IMR-90 (cell line): ENCODE data around the gene PSMA8. TPM values are rescaled to one million over a fixed set of nuclear protein-coding genes. Genes with fewer than 3 reads are reported as not detected.

Experiments used
- ATAC-seq: fragments of 200-7000 bp; cut with Tn5 transposase; 2 replicates; pipeline ENCODE4 v1.9.1; 2020; ENCODE audit warnings: low read depth, mild to moderate bottlenecking, moderate library complexity
- BruUV-seq: library from RNA; stranded (reverse); fragments of 400-500 nt; replicated peaks from 2 replicates; lab custom pipeline; 2021; lab: Mats Ljungman, UMichigan
- CTCF ChIA-PET: fragments of 300-600 bp; formaldehyde crosslinking; extraction: SDS; loops from one replicate; lab custom pipeline; 2021; ENCODE audit warnings: antibody characterized with exemption; lab: Yijun Ruan, JAX
- POLR2A ChIA-PET: fragments of 300-600 bp; sonication (Branson Sonifier 250); formaldehyde crosslinking; loops from one replicate; lab custom pipeline; 2022; ENCODE audit warnings: antibody characterized with exemption; ENCODE audit not compliant: unreplicated experiment; lab: Charles Lee
- DNase-seq: peaks from one replicate; pipeline ENCODE4 v3.0.0; 2013
- H2AFZ ChIP-seq: replicated peaks from 2 replicates; pipeline ENCODE3; 2013; ENCODE audit warnings: low read length, mild to moderate bottlenecking; ENCODE audit not compliant: poor library complexity
- H2AK5ac ChIP-seq: 2 replicates; pipeline ENCODE4 v1.6.1; 2013; ENCODE audit warnings: low read depth, low read length, inconsistent platforms
- H2AK9ac ChIP-seq: replicated peaks from 2 replicates; pipeline ENCODE3; 2013; ENCODE audit warnings: mild to moderate bottlenecking, low read depth, low read length, moderate library complexity; ENCODE audit not compliant: poor library complexity
- H2BK120ac ChIP-seq: 2 replicates; pipeline ENCODE4 v1.6.1; 2013; ENCODE audit warnings: low read depth, low read length, inconsistent platforms
- H2BK15ac ChIP-seq: 3 replicates; pipeline ENCODE4 v1.6.1; 2013; ENCODE audit warnings: low read depth, low read length, inconsistent platforms
- H2BK20ac ChIP-seq: 2 replicates; pipeline ENCODE4 v1.6.1; 2013; ENCODE audit warnings: low read depth, mild to moderate bottlenecking, inconsistent platforms, low read length, moderate library complexity
- H2BK5ac ChIP-seq: 2 replicates; pipeline ENCODE4 v1.6.1; 2013; ENCODE audit warnings: mild to moderate bottlenecking, low read depth, low read length, inconsistent platforms; ENCODE audit not compliant: poor library complexity, severe bottlenecking
- H3K14ac ChIP-seq: replicated peaks from 2 replicates; pipeline ENCODE4 v1.6.1; 2013; ENCODE audit warnings: low read depth, low read length, inconsistent platforms
- H3K18ac ChIP-seq: 2 replicates; pipeline ENCODE4 v1.6.1; 2013; ENCODE audit warnings: low read depth, low read length, control low read depth
- H3K23ac ChIP-seq: 2 replicates; pipeline ENCODE4 v1.6.1; 2013; ENCODE audit warnings: low read depth, low read length, inconsistent platforms
- H3K27ac ChIP-seq: 2 replicates; pipeline ENCODE4 v1.5.1; 2013; ENCODE audit warnings: mild to moderate bottlenecking, control low read depth, low read length; ENCODE audit not compliant: insufficient read depth
- H3K27me3 ChIP-seq: 2 replicates; pipeline ENCODE4 v1.6.1; 2013; ENCODE audit warnings: low read length; ENCODE audit not compliant: control insufficient read depth, insufficient read depth
- H3K36me3 ChIP-seq: 2 replicates; pipeline ENCODE4 v1.6.1; 2013; ENCODE audit warnings: low read length, mixed read lengths; ENCODE audit not compliant: control insufficient read depth, insufficient read depth
- H3K4ac ChIP-seq: 2 replicates; pipeline ENCODE4 v1.6.1; 2013; ENCODE audit warnings: low read depth, low read length, inconsistent platforms
- H3K4me1 ChIP-seq: 2 replicates; pipeline ENCODE4 v1.6.1; 2013; ENCODE audit warnings: low read length, mixed read lengths; ENCODE audit not compliant: control insufficient read depth, insufficient read depth
- H3K4me2 ChIP-seq: 2 replicates; pipeline ENCODE4 v1.6.1; 2013; ENCODE audit warnings: low read depth, mild to moderate bottlenecking, control low read depth, low read length, moderate library complexity
- H3K4me3 ChIP-seq: 2 replicates; pipeline ENCODE4 v1.5.1; 2013; ENCODE audit warnings: low read depth, mild to moderate bottlenecking, control low read depth, low read length, moderate library complexity; ENCODE audit not compliant: insufficient read depth
- H3K56ac ChIP-seq: 2 replicates; pipeline ENCODE4 v1.6.1; 2013; ENCODE audit warnings: low read length, inconsistent platforms; ENCODE audit not compliant: insufficient read depth; ENCODE audit errors: extremely low read depth
- H3K79me1 ChIP-seq, 2 experiments: 2 replicates each; pipeline ENCODE4 v1.6.1; 2013; ENCODE audit warnings: low read length in 2 of 2, inconsistent platforms in 1 of 2, low read depth in 1 of 2
- H3K9ac ChIP-seq: 2 replicates; pipeline ENCODE4 v1.6.1; 2013; ENCODE audit warnings: low read depth, low read length, control low read depth
- H3K9me1 ChIP-seq: 2 replicates; pipeline ENCODE4 v1.6.1; 2013; ENCODE audit warnings: low read length, inconsistent platforms; ENCODE audit not compliant: insufficient read depth
- H3K9me3 ChIP-seq: 2 replicates; pipeline ENCODE4 v1.6.1; 2013; ENCODE audit warnings: low read length; ENCODE audit not compliant: control insufficient read depth, insufficient read depth
- H4K20me1 ChIP-seq: 2 replicates; pipeline ENCODE4 v1.6.1; 2013; ENCODE audit warnings: low read length, inconsistent platforms; ENCODE audit not compliant: insufficient read depth
- H4K5ac ChIP-seq: 2 replicates; pipeline ENCODE4 v1.6.1; 2013; ENCODE audit warnings: mild to moderate bottlenecking, low read depth, low read length, control low read depth
- H4K8ac ChIP-seq, 2 experiments: 2 replicates each; pipeline ENCODE4 v1.6.1; 2013; ENCODE audit warnings: low read depth in 2 of 2, low read length in 2 of 2, control low read depth in 1 of 2, inconsistent platforms in 1 of 2
- H4K91ac ChIP-seq: 2 replicates; pipeline ENCODE4 v1.6.1; 2013; ENCODE audit warnings: low read depth, low read length, inconsistent platforms; ENCODE audit not compliant: insufficient read depth
- NFE2L2 ChIP-seq: fragments of 150-350 bp; IDR thresholded peaks from 2 replicates; pipeline ENCODE4 v1.6.1; 2016; ENCODE audit warnings: low read depth, mild to moderate bottlenecking, low read length
- POLR2A ChIP-seq: IDR thresholded peaks from 2 replicates; pipeline ENCODE4 v1.6.1; 2012; ENCODE audit warnings: mild to moderate bottlenecking, low read depth, low read length
- WGBS, 2 experiments: methylation state at CpG; one replicate each; pipeline versions ENCODE4 v1.1.5 to v1.1.7; 2013; ENCODE audit warnings: missing lambda C conversion rate in 2 of 2; ENCODE audit not compliant: insufficient read length in 1 of 2; ENCODE audit errors: extremely low coverage in 2 of 2; 5-methylcytosine and 5-hydroxymethylcytosine counted together
- dilution Hi-C: fragments of 300-500 bp; cut with HindIII; formaldehyde crosslinking; loops from one replicate; pipeline ENCODE4 v1.14.3; 2018; ENCODE audit warnings: low sequenced_read_pairs; ENCODE audit not compliant: unreplicated experiment
- in situ Hi-C: fragments of 300-500 bp; cut with MboI; formaldehyde crosslinking; loops from 3 replicates; pipeline ENCODE4 v1.14.3; 2019; ENCODE audit warnings: low sequenced_read_pairs, inconsistent platforms, mixed read lengths
- intact Hi-C: fragments of 100-400 bp; cut with micrococcal nuclease; formaldehyde crosslinking; loops from 2 replicates; pipeline ENCODE4 v1.10.0; 2022
- polyA plus RNA-seq, 3 experiments: library from polyadenylated mRNA; depleted of rRNA; stranded (reverse); fragments of >200 nt; gene quantifications; 2 replicates each; pipeline ENCODE4 v1.2.3, GENCODE V29; 2012; ENCODE audit warnings: low replicate concordance in 1 of 3
- total RNA-seq: library from RNA; depleted of rRNA; stranded (reverse); fragments of >200 nt; gene quantifications from 2 replicates; pipeline ENCODE4 v1.2.3, GENCODE V29; 2012

PSMA8 gene
- total and polyA plus RNA-seq, 2 of the 4 experiments (the other 2 are of a cell fraction): not detected

DNA sequence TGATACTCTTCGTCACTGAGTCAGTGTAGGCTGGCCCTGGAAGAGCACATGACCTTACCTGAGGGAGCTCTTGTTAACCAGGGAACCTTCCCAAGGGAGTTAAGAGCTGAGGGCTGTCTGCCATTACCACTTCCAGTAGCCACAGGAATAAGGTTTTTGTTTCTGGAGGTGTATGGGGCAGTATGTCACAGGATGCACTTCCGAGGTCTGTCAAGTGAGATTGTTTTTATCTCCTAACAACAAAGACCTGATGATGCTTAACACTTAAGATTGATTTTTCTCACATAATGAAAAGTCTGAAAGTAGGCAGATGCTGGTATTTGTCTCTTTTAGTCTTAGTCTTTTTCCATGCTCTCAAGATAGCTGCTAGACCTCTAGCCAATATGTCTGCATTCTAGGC is 41.8 kb downstream of the PSMA8 start:
- dilution Hi-C loops (no loop called here), in situ Hi-C loops (no loop called here), intact Hi-C loops (no loop called here)
- no peak for DNase-seq
- Histone ChIP-seq H3K4ac (no peak overlapping the region), H2AK5ac (no peak overlapping the region), H4K91ac (no peak overlapping the region), H2BK15ac (no peak overlapping the region), H3K79me1 (no peaks in the 10 kb centered on the region), H4K5ac (no peak overlapping the region), H3K56ac (no peak overlapping the region), H3K9me3 (no peaks in the 10 kb centered on the region), H4K20me1 (no peaks in the 10 kb centered on the region), H3K9me1 (no peaks in the 10 kb centered on the region), H4K8ac (no peak overlapping the region), H3K23ac (no peak overlapping the region), H3K18ac (no peak overlapping the region), H2BK120ac (no peak overlapping the region), H2AK9ac (no peak overlapping the region), H2BK20ac (no peak overlapping the region), H3K27me3 (no peaks in the 10 kb centered on the region), H3K27ac (no peak overlapping the region), H2BK5ac (no peak overlapping the region), H3K9ac (no peak overlapping the region), H3K4me3 (no peak overlapping the region), H2AFZ (no peak overlapping the region), H3K14ac (no peak overlapping the region), H3K4me2 (no peak overlapping the region), H3K36me3 (no peaks in the 10 kb centered on the region), H3K4me1 (no peaks in the 10 kb centered on the region)
- POLR2A ChIA-PET: no interaction called here
- TF ChIP-seq POLR2A (no peak), NFE2L2 (no peak)
- no TSS peak for BruUV-seq
- no CpG with 5 or more reads among the region's 2 CpGs for WGBS, 2 experiments
- no peak for ATAC-seq
- CTCF ChIA-PET: no interaction called here
